GM21360 (cell line): ENCODE measurements around the gene VSTM4.
A peak's percentile ranks its signal among the peaks of the same experiment; 100 is the strongest.

Experiments
- ATAC-seq: cut with Tn5 transposase; IDR thresholded peaks from one replicate; pipeline ENCODE4 v1.9.1; 2021; ENCODE audit warnings: mild to moderate bottlenecking, moderate library complexity; ENCODE audit not compliant: unreplicated experiment

The VSTM4 gene, protein sequence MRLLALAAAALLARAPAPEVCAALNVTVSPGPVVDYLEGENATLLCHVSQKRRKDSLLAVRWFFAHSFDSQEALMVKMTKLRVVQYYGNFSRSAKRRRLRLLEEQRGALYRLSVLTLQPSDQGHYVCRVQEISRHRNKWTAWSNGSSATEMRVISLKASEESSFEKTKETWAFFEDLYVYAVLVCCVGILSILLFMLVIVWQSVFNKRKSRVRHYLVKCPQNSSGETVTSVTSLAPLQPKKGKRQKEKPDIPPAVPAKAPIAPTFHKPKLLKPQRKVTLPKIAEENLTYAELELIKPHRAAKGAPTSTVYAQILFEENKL

GRCh38 chr10:49115015-49115795 is at the start of gene VSTM4:
Gene VSTM4 (minus strand): TSS chr10:49115522. CDS start chr10:49115485, 37 bp downstream.
- no peak for ATAC-seq

DNA sequence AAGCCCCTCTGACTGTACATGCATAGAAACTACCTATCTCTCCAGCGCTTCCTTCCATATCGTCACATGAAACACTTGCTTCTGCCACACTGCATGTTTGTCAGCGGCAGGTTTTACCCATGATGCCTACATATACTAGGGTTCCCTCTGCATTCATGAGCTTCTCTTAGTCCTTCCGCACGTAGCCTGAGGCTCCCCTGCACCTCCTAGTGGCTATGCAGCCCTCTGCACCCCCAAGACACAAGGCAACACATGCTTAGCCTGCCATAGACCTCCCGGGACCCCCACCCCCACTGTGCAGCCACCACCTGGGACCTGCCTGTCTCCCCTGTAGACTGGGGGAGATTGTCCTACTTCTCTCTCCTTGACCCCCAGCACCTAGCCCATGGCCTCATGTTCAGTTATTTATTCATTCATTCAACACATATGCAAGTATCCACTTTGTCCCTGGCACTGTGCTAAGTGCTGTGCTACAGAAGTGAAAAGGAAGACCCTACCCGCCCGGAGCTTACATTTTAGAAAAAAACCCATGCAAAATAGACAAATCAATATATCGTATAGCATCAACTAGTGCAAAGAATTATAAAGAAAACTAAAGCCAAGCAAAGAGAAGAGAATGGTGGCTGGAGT is 49.4 kb upstream of the VSTM4 start:
- ATAC-seq: peak; percentile 74

DNA sequence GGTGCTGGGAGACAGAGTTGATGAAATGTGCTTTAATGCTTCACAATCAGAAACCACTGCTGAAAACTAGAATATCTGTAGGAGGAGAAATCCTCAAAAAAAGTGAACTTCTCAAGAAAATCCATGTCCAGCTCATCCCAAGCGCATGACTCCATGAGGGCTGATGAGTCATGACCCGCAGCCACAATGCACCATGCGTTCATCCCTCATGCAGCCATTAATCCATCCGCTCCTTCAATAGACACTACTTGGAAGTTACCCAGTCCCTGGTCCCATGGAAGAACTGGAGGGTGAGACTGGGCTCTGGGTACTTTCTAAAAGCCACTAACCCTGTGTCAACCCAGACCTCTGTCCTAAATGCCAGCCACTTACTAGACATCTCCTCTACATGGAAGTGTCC is 48.4 kb upstream of the VSTM4 start:
- no peak for ATAC-seq

GRCh38 chr10:49162761-49163310 is 47.5 kb upstream of the VSTM4 start:
- no peak for ATAC-seq

DNA sequence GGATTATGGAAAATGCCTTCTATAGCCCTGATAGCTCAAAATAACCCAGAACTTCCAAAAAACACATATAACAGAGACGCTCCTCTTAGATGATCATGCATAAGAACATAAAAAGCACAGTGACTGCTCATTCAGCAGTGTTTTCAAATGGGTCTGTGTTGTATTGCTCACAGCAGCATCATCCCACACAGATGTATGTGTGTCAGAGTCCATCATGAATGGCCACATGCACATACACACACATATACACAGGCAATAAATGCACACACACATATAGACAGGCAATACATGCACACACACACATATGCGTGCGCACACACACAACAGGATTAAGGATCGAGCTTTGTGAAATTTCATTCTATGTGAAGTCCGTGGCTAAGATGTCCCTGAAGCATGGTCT is 46.7 kb upstream of the VSTM4 start:
- no peak for ATAC-seq

- no peak for ATAC-seq
These were observed 46.2 kb upstream of the VSTM4 start for GRCh38 chr10:49161411-49161997.

DNA sequence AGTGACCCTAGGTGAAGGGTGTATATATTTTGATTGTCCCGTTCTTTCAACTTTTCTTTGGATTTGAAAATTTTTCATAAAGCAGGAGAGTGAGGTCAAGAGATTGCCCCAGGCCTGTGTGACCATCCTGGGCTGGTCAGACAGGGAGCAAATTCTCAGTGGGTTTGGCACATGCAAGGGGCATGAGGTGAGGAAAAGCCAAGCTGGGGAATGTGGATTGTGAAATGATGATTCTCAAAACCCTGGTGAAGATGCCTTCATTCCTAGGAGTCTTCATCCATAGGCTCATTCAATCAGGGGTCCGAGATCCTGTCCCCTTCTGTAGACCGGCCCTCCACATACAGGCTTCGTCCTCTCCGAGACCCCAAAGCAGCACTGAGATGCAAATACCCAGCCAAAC is 45.5 kb upstream of the VSTM4 start:
- ATAC-seq: no peak

GRCh38 chr10:49160110-49160509 is 44.8 kb upstream of the VSTM4 start:
- ATAC-seq: no peak

DNA sequence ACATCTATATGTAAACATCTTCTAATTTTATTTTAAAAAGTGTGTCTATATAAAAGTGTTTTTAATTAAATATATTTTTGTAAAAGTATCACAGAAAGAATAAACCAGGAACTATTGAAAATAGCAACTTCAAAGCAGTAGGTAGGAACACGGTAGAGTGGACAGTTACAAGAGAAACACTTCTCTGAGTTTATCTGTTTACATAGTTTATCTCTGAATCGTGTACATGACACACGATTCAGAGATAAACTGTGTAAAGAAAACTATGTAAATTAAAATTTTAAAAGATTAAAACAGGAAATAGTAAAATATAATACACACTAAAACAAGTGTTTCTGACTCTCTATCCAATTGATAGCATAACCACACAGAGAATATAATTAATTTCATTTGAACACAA is 43.6 kb upstream of the VSTM4 start:
- no peak for ATAC-seq

DNA sequence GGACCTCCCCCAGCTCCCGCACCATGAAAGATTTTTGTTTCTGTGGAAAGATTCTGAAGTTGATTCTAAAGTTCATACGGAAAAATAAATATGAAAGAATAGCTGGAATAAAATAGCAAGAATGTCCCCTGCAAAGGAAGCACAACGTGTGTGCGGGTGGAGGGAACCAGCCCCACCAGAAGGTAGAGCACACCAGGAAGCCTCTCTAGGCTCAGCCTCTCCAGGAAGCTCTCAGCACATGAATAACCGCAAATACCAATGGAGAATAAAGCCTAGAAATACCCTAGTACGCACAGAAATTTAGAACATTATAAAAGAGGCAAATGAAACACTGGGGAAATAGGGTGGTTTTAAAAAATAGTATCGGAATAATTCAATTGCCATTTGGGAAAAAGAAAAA is 43.1 kb upstream of the VSTM4 start:
- no peak for ATAC-seq

DNA sequence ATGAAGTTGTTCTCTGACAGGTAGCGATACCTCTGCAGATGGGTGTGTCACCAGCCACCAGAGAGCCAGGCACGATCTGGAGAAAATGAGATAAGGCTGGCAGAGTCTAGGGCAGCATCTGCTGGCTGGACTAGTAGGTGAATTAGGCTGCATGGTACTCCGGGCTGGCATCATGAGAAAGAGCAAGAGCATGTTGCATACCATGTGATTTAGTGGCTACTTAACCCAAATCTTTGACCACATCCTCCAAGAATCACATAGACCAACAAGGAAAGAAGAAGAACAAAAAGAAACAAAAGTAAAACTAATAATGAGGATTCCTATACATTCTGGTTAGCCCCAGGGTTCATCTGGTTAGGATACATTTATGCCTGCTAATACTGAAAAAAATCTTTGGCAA is 41.9 kb upstream of the VSTM4 start:
- no peak for ATAC-seq

- ATAC-seq: no peak
These were observed 39.3 kb upstream of the VSTM4 start for GRCh38 chr10:49154641-49155040.

DNA sequence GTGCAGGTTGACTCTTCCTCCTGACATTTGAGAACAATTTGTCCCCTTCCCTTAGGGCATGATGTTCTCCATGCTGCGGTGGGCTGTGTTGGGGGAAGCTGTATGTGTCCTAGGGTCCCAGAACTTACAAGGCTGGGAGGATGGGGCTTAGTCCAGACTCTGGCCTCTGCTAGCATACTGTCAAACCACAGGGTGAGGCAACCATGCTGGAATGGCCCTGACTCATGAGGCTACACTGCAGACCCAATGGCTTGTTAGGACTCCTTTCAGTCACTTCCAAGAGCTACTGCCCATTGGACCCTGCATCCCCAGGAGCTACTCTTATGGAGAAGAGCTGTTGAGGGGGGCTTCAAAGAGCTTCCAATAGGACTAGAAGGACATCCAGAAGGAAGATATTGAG is 38.6 kb upstream of the VSTM4 start:
- no peak for ATAC-seq

GRCh38 chr10:49153115-49153514 is 37.8 kb upstream of the VSTM4 start:
- ATAC-seq: no peak

- no peak for ATAC-seq
These were observed 37.3 kb upstream of the VSTM4 start for GRCh38 chr10:49152663-49153062.

- no peak for ATAC-seq
These were observed 36.7 kb upstream of the VSTM4 start for GRCh38 chr10:49152037-49152436.

DNA sequence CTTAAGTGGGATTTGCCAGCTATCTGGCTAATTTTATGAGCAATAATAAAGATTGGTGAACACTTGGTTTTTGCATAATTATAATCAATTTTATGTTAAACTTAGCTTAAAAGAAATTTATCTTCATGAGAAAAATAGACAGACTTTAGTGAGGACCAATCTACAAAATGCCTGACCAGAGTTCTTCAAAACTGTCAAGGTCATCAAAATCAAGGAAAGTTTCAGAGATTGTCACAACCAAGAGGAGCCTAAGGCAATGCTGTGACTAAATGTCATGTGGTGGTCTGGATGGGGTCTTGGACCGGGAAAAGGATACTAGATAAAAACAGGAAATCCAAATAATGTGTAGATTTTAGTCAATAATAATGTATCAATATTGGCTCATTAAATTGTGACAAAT is 36.2 kb upstream of the VSTM4 start:
- no peak for ATAC-seq

DNA sequence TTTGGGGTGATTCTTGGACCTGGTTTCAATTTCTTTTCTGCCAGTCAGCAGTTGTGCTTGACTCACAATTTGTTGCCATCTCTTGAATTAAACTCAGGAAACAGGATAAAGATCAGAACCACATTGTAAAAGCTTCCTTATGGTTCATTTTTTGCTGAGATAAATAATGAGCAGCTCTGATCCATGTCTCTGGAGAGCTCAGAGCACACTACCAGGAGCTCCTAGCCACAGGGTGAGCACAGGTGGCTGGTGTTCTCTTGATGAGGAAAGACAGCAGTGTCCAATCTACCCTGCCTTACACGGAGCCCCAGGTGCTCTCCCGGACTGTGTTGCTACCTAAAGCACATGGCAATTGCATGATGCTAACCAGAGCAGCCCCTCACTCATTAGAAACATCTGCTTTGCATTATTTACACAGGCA is 35.7 kb upstream of the VSTM4 start:
- no peak for ATAC-seq

GRCh38 chr10:49150426-49150825 is 35.1 kb upstream of the VSTM4 start:
- no peak for ATAC-seq

- no peak for ATAC-seq
These were observed 34.6 kb upstream of the VSTM4 start for GRCh38 chr10:49149881-49150280.

- ATAC-seq: no peak
These were observed 28.9 kb upstream of the VSTM4 start for GRCh38 chr10:49144058-49144720.
